Astrocyte of the cerebellum (primary cell): ENCODE results near the gene KMT2C.
"Not testable (repeated sequence)": the region's sequence is repeated elsewhere in the genome, so short reads cannot be mapped to it uniquely, and the experiment has no call there.

Source experiments
- DNase-seq: peaks from one replicate; pipeline ENCODE4 v3.0.0-alpha.2; 2011; ENCODE audit warnings: low read depth
- H3K4me3 ChIP-seq: 2 replicates; pipeline ENCODE4 v1.5.1; 2011; ENCODE audit warnings: mild to moderate bottlenecking, low read depth, low read length, moderate library complexity
- in situ Hi-C: cut with HindIII; loops from 2 replicates; pipeline ENCODE4 v1.10.0; 2017; ENCODE audit warnings: low sequenced_read_pairs
- TF ChIP-seq, protein P1 (sequence below): IDR thresholded peaks from 2 replicates; pipeline ENCODE4 v1.5.1; 2012; ENCODE audit warnings: low read length, low read depth, moderate library complexity, mild to moderate bottlenecking; ENCODE audit errors: missing control alignments

The KMT2C gene

DNA sequence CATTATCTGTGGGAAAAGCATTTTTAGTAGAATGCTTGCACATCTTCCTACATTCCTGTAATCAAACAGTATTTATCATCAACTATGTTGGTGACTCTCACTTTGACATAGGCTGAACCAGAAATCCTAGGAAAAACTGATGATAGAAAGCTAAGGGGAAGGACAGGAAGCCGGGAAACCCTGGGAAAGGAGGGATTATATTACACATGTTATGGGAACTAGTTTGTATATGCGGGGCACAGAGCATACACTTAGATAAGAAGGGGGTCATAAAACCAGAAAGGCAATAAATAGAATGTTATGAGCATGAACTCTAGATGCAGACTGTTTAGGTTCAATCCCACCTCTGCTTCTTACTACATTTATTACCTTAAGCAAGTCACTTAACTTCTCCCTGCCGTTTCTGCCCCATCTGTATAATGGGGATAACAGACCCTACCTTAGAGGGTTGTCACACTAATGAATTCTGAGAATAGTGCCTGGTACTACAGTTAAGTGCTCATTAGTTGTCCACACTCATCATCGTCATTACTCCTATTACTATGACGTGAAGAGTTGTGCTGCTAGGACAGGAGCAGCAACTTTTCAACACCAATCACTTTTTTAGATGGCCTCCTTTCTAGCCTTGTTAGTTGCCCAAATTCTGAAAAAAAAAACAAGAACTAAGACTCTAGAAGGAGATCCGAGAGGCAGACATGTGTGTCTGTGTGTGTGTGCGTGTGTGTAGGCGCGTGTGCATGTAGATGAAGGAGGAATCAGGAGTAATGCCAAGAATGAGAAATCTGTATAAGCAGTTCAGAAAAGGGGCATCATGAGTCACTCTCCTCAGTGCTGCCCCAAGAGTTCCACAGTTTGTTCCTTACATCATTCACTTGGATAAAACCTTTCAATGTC lies 52.2 kb downstream of the KMT2C start:
- DNase-seq: peak; percentile 38
- H3K4me3 ChIP-seq: no peak overlapping the region
- TF ChIP-seq, protein P1, sequence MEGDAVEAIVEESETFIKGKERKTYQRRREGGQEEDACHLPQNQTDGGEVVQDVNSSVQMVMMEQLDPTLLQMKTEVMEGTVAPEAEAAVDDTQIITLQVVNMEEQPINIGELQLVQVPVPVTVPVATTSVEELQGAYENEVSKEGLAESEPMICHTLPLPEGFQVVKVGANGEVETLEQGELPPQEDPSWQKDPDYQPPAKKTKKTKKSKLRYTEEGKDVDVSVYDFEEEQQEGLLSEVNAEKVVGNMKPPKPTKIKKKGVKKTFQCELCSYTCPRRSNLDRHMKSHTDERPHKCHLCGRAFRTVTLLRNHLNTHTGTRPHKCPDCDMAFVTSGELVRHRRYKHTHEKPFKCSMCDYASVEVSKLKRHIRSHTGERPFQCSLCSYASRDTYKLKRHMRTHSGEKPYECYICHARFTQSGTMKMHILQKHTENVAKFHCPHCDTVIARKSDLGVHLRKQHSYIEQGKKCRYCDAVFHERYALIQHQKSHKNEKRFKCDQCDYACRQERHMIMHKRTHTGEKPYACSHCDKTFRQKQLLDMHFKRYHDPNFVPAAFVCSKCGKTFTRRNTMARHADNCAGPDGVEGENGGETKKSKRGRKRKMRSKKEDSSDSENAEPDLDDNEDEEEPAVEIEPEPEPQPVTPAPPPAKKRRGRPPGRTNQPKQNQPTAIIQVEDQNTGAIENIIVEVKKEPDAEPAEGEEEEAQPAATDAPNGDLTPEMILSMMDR: no peak
- in situ Hi-C loops: no loop called here

DNA sequence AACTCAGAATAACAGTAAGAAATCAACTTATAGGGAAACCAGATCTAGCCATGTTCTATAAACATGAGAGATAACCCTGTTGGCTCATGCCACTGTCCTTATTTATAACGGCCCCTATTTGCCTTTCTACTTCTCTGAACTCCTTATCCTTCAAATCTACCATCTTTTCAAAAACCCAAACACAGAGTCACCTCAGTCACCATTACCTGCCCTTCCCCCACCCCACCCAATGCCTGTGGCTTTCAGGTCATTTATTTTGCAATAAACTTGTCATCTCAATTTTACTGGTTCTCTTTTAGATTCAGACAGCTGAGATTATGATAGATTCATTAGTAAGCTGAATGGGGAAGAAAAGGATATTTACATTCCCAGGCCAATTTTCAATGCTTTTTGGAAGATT lies 53.6 kb downstream of the KMT2C start:
- H3K4me3 ChIP-seq: no peak overlapping the region
- TF ChIP-seq, protein P1: no peak
- in situ Hi-C loops: no loop called here
- no peak for DNase-seq

DNA sequence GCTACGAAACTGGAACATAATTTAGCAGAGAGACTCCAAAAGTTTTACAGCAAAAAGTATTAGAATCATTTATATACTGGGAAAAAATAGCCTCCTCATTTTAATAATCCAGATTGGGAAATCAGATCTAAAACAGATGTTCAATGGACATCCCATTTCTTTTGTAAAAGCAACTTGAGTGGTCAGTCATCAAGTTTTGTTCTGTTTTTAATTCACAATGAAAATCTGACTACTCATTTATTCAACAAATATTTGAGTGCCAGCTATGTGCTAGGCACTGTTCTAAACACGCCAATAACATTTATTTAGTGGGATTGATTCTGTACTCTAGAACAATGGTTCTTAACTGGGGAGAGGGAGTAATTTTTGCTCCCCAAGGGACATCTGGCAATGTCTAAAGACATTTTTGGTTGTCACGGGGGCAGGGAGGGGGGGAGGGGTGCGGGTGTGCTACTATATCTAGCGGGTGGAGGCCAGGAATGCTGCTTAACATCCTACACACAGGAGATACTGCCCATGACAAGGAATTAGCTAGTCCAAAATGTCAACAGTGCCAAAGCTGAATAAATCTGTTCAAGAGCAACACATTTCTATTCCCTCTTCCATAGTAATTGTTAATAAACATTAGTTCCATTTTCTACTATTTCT lies 54.7 kb downstream of the KMT2C start:
- DNase-seq, in situ Hi-C loops, H3K4me3 ChIP-seq: not testable (repeated sequence)

DNA sequence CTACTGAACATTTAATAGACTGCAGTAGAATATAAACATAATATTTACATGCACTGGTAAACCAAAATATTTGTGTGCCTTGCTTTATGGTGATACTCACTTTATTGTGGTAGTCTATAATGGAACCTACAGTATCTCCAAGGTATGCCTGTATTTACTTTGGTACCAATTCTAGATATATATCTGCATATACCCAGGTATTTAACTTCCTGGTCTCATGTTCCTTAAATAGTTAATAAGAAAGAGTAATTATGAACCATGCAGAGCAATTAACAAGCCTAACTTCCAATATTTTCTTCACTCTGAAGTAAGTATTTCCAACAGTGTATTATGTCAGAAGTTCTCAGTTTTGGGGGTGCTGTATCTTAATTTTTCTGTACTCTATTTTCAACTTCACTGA lies 57.3 kb downstream of the KMT2C start:
- in situ Hi-C loops, DNase-seq, H3K4me3 ChIP-seq: not testable (repeated sequence)

DNA sequence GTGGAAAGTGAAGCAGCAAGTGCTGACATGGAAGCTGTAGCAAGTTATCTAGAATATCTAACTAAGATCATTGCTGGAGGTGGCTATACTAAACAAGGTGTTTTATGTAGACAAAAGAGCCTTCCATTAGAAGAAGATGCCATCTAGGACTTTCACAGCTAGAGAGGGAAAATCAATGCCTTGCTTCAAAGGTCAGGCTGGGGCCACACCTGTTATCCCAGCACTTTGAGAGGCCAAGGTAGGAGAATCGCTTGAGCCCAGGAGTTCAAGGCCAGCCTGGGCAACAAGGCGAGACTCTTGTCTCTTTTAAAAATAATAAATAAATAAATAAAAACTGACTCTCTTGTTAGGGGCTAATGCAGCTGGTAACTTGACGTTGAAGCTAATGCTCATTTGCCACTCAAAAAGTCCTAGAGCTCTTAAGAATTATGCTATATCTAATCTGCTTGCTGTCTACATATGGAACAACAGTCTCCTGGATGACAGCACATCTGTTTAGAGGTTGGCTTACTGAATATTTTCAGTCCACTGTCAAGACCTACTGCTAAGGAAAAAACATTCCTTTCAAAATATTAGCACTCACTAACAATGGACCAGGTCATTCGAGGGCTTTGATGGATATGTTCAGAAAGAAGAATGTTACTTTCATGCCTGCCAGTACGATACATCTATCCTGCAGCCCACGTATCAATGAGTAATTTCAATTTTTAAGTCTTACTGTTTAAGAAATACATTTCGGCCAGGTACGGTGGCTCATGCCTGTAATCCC lies 58.9 kb downstream of the KMT2C start:
- H3K4me3 ChIP-seq, DNase-seq, in situ Hi-C loops: not testable (repeated sequence)

DNA sequence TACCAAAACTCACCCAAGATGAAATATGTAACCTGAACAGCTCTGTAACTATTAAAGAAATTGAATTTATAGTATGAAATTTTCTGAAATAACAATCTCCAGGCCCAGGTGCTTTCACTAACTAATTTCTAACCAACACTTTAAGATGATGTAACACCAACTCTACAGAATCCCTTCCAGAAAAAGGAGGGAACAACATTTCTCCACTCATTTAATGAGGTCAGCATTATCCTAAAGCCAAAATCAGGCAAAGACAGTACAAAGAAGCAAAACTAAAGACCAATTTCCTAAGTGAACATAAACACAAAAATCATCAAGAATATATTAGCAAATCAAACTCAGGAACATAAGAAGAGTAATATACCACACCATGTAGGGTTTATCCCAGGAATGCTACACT lies 65.5 kb downstream of the KMT2C start:
- in situ Hi-C loops: no loop called here

DNA sequence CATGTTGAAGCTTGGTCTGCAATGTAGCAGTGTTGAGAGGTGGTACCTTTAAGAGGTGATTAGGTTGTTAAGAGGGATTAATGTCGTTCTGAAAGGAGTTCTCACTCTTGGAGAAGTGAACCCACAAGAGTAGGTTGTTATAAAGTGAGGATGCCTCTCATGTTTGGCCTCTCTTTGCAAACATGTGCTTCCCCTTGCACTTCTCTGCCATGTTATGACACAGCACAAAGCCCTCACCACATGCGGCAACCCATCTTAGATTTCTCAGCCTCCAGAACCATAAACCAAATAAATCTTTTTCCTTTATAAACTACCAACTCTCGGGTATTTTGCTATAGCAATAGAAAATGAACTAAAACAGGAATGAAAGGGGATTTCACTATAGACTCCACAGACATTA lies 66.3 kb downstream of the KMT2C start:
- in situ Hi-C loops: no loop called here
- DNase-seq: no peak
- no peak overlapping the region for H3K4me3 ChIP-seq
- TF ChIP-seq, protein P1: no peak

More for the DNA sequence above, 65.5 kb downstream of the KMT2C start:
- TF ChIP-seq, protein P1: no peak
- H3K4me3 ChIP-seq: no peak overlapping the region
- no peak for DNase-seq

DNA sequence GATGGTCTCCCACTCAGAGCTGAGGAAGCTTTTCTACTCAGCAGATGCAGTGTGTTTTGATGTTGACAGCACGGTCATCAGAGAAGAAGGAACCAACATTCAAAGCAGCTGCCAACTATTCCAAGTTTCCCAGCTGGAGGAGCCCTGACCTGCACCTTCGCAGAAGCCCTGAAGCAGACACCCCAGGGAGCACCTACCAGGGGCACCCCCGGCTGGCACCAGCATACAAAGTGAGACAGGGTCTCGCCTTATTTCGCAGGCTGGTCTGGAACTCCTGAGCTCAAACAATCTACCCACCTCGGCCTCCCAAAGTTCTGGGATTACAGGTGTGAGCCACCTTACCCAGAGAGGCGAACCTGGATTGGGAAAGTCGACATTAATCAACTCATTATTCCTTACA lies 68.6 kb downstream of the KMT2C start:
- TF ChIP-seq, protein P1: no peak
- no peak for DNase-seq
- in situ Hi-C loops: no loop called here

More for the DNA sequence above, 68.6 kb downstream of the KMT2C start:
- H3K4me3 ChIP-seq: no peak overlapping the region
